Measurements from ENCODE around the gene MBD5.

The MBD5 gene

GRCh38 chr2:148023861-148024260, 3.0 kb downstream of the MBD5 start:
- no peak for DNase-seq

- no peak for DNase-seq
Measured at GRCh38 chr2:148026573-148026972, 5.7 kb downstream of the MBD5 start.

- no peak for DNase-seq
Measured at GRCh38 chr2:148027822-148028221, 6.9 kb downstream of the MBD5 start.

- DNase-seq, result no peak
Measured at GRCh38 chr2:148028781-148029180, 7.9 kb downstream of the MBD5 start.

- DNase-seq, result no peak
Measured at GRCh38 chr2:148031152-148031551, 10.3 kb downstream of the MBD5 start.

GRCh38 chr2:148032215-148032614, 11.3 kb downstream of the MBD5 start:
- no peak for DNase-seq

GRCh38 chr2:148039783-148040182, 18.9 kb downstream of the MBD5 start:
- no peak for DNase-seq

GRCh38 chr2:148042219-148042618, 21.3 kb downstream of the MBD5 start:
- no peak for DNase-seq

GRCh38 chr2:148044322-148044721, 23.4 kb downstream of the MBD5 start:
- no peak for DNase-seq

- no peak for DNase-seq
Measured at GRCh38 chr2:148046802-148047201, 25.9 kb downstream of the MBD5 start.

GRCh38 chr2:148048475-148049221, 27.8 kb downstream of the MBD5 start:
- DNase-seq, result no peak

- DNase-seq, result no peak
Measured at GRCh38 chr2:148049284-148049683, 28.4 kb downstream of the MBD5 start.

GRCh38 chr2:148052687-148053086, 31.8 kb downstream of the MBD5 start:
- no peak for DNase-seq

- DNase-seq, result no peak
Measured at GRCh38 chr2:148058641-148059040, 37.8 kb downstream of the MBD5 start.

GRCh38 chr2:148063633-148064032, 42.7 kb downstream of the MBD5 start:
- DNase-seq, result no peak

GRCh38 chr2:148065936-148066335, 45.0 kb downstream of the MBD5 start:
- DNase-seq, result no peak

- DNase-seq, result no peak
Measured at GRCh38 chr2:148067801-148068200, 46.9 kb downstream of the MBD5 start.

- DNase-seq, result no peak
Measured at GRCh38 chr2:148071351-148071750, 50.5 kb downstream of the MBD5 start.

- DNase-seq, result no peak
Measured at GRCh38 chr2:148096012-148096411, 75.1 kb downstream of the MBD5 start.

GRCh38 chr2:148102641-148103040, 81.8 kb downstream of the MBD5 start:
- DNase-seq, result no peak

GRCh38 chr2:148103946-148104345, 83.1 kb downstream of the MBD5 start:
- DNase-seq, result no peak

- DNase-seq, result no peak
Measured at GRCh38 chr2:148106331-148106730, 85.4 kb downstream of the MBD5 start.

GRCh38 chr2:148108385-148108784, 87.5 kb downstream of the MBD5 start:
- DNase-seq, result no peak

GRCh38 chr2:148110184-148110583, 89.3 kb downstream of the MBD5 start:
- no peak for DNase-seq

GRCh38 chr2:148122788-148123187, 101.9 kb downstream of the MBD5 start:
- DNase-seq, result no peak
